Type B pancreatic cell (in vitro differentiated cells): ENCODE measurements around the gene DHRS7B. TPM values are rescaled to one million over a fixed set of nuclear protein-coding genes. Genes with fewer than 3 reads are reported as not detected.

Source experiments
- DNase-seq: peaks from one replicate; pipeline ENCODE4 v3.0.0; 2021; ENCODE audit warnings: mixed read lengths; ENCODE audit not compliant: unreplicated experiment; ENCODE audit errors: extremely low spot score
- H3K27ac Mint-ChIP-seq: 2 replicates; pipeline ENCODE4 v1.8.0; 2021; ENCODE audit warnings: mild to moderate bottlenecking, mixed read lengths
- H3K27me3 Mint-ChIP-seq: 2 replicates; pipeline ENCODE4 v1.8.0; 2021; ENCODE audit warnings: mixed read lengths
- H3K36me3 Mint-ChIP-seq: 2 replicates; pipeline ENCODE4 v1.8.0; 2021; ENCODE audit warnings: mixed read lengths
- H3K4me1 Mint-ChIP-seq: one replicate; pipeline ENCODE4 v1.8.0; 2021; ENCODE audit warnings: mixed read lengths; ENCODE audit not compliant: unreplicated experiment
- H3K4me3 Mint-ChIP-seq: 2 replicates; pipeline ENCODE4 v1.8.0; 2021; ENCODE audit warnings: mild to moderate bottlenecking, mixed read lengths
- H3K9me3 Mint-ChIP-seq: 2 replicates; pipeline ENCODE4 v1.8.0; 2021; ENCODE audit warnings: mixed read lengths
- CTCF ChIP-seq: fragments of 200-600 bp; sonication (generic); conservative IDR thresholded peaks from 2 replicates; pipeline ENCODE4 v1.5.0; 2021; ENCODE audit warnings: antibody characterized with exemption, mild to moderate bottlenecking
- total RNA-seq: library from RNA; stranded (reverse); gene quantifications from 2 replicates; pipeline ENCODE4 v1.2.1, GENCODE V29; 2021; ENCODE audit warnings: low replicate concordance

Gene DHRS7B
- total RNA-seq, 1 donor from 2014 or later: 17.5 TPM

DNA sequence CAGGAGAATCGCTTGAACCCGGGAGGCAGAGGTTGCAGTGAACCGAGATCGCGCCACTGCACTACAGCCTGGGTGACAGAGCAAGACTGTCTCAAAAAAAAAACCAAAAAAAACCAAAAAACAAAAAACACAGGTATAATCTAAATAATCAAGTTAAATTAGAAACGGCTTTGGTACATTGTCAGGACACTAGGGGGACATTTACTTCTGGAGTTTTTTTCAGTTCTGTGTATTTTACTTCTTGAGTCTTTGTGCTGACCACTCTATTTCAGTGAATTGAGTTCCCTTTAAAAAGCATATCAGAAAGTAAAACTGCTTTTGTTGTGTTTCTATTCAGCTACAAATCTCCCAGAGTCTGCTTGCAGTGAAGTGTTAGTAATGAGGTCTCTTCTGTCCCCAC is 36.3 kb downstream of the DHRS7B start:
- no peaks in the 10 kb centered on the region for H3K9me3 Mint-ChIP-seq
- H3K4me3 Mint-ChIP-seq: no peak overlapping the region
- H3K36me3 Mint-ChIP-seq: no peaks in the 10 kb centered on the region
- H3K4me1 Mint-ChIP-seq: peaks cover 10% of the 10 kb centered on the region
- no peak for DNase-seq
- H3K27ac Mint-ChIP-seq: no peak overlapping the region
- H3K27me3 Mint-ChIP-seq: no peaks in the 10 kb centered on the region
- TF ChIP-seq CTCF: peak; percentile 52

GRCh38 chr17:21164216-21164615 is 37.5 kb downstream of the DHRS7B start:
- DNase-seq: no peak
- Mint-ChIP-seq H3K36me3 (no peaks in the 10 kb centered on the region), H3K9me3 (no peaks in the 10 kb centered on the region)

GRCh38 chr17:21164620-21165019 is 37.9 kb downstream of the DHRS7B start:
- peaks cover 10% of the 10 kb centered on the region for H3K4me1 Mint-ChIP-seq
- no peak overlapping the region for H3K27ac Mint-ChIP-seq
- H3K27me3 Mint-ChIP-seq: no peaks in the 10 kb centered on the region
- TF ChIP-seq CTCF: no peak
- no peaks in the 10 kb centered on the region for H3K36me3 Mint-ChIP-seq
- H3K4me3 Mint-ChIP-seq: no peak overlapping the region
- no peaks in the 10 kb centered on the region for H3K9me3 Mint-ChIP-seq
- no peak for DNase-seq

More at GRCh38 chr17:21164216-21164615, 37.5 kb downstream of the DHRS7B start:
- Mint-ChIP-seq H3K27me3 (no peaks in the 10 kb centered on the region), H3K4me1 (peaks cover 10% of the 10 kb centered on the region), H3K27ac (no peak overlapping the region), H3K4me3 (no peak overlapping the region)
- no peak for TF ChIP-seq CTCF

DNA sequence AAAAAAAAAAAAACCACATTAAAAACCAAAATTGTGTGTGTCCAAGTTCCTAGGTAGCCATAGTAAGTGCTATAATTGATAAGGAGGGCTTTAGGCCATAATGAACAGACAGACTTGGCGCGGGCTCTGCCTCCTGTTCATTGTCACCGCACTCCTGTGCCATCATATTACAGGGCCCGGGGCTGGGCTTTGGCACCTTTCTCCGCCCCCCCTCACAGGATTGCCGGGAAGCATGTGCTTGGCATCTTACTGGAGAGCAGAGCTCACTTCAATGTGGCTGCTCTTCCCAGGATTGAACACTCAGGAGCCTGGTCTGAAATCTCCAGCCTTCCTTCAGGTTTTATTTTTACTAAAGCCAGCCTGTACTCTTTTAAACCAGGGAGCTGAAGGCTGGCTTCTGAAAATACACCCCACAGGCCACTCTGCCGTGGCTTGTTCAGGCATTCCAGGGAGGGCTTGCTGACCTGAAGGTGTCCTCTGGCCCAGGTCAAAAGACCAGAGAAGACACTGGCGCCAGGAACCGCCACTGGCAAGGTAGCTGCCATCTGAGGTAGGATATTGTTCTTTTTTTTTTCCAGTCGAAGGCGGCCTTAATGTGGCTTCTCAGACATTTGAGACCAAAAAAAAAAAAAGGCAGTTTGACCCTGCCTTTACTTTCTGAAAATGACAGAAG is 39.3 kb downstream of the DHRS7B start:
- Mint-ChIP-seq H3K9me3 (no peaks in the 10 kb centered on the region), H3K27ac (no peak overlapping the region), H3K4me3 (no peak overlapping the region), H3K36me3 (peaks cover 5% of the 10 kb centered on the region), H3K4me1 (peaks cover 10% of the 10 kb centered on the region), H3K27me3 (no peaks in the 10 kb centered on the region)
- no peak for TF ChIP-seq CTCF
- no peak for DNase-seq

- Mint-ChIP-seq H3K27ac (no peak overlapping the region), H3K4me1 (peaks cover 7% of the 10 kb centered on the region), H3K27me3 (no peaks in the 10 kb centered on the region), H3K4me3 (no peak overlapping the region), H3K9me3 (no peaks in the 10 kb centered on the region), H3K36me3 (peaks cover 6% of the 10 kb centered on the region)
- no peak for DNase-seq
- TF ChIP-seq CTCF: no peak
These were observed 39.9 kb downstream of the DHRS7B start for GRCh38 chr17:21166595-21167210.
